Measurements from ENCODE around the gene PNPLA6. TPM values are rescaled to one million over a fixed set of nuclear protein-coding genes. Genes with fewer than 3 reads are reported as not detected.
"Not testable (repeated sequence)": the region's sequence is repeated elsewhere in the genome, so short reads cannot be mapped to it uniquely, and the experiment has no call there.

Gene PNPLA6
- total RNA-seq, 1 donor from 2014 or later, result 129 TPM

GRCh38 chr19:7562646-7563393 is 27.3 kb downstream of the PNPLA6 start:
- Mint-ChIP-seq H3K27ac (ENCODE audit: unreplicated experiment) (no peak overlapping the region), H3K27me3 (ENCODE audit: unreplicated experiment) (no peaks in the 10 kb centered on the region), H3K9me3 (ENCODE audit: unreplicated experiment) (no peaks in the 10 kb centered on the region), H3K36me3 (ENCODE audit: unreplicated experiment) (peaks cover 20% of the 10 kb centered on the region), H3K4me1 (ENCODE audit: unreplicated experiment) (no peaks in the 10 kb centered on the region), H3K4me3 (ENCODE audit: unreplicated experiment) (no peak overlapping the region)
- no peak for TF ChIP-seq CTCF (IDR thresholded peaks at IDR 0.05)
- DNase-seq (ENCODE audit: extremely low spot score, unreplicated experiment), result no peak

GRCh38 chr19:7564866-7565265 is 29.3 kb downstream of the PNPLA6 start:
- H3K9me3 Mint-ChIP-seq (ENCODE audit: unreplicated experiment), result no peaks in the 10 kb centered on the region
- no peaks in the 10 kb centered on the region for H3K4me1 Mint-ChIP-seq (ENCODE audit: unreplicated experiment)
- peaks cover 11% of the 10 kb centered on the region for H3K36me3 Mint-ChIP-seq (ENCODE audit: unreplicated experiment)
- DNase-seq (ENCODE audit: extremely low spot score, unreplicated experiment), result no peak
- no peaks in the 10 kb centered on the region for H3K27me3 Mint-ChIP-seq (ENCODE audit: unreplicated experiment)
- H3K4me3 Mint-ChIP-seq (ENCODE audit: unreplicated experiment), result no peak overlapping the region
- TF ChIP-seq CTCF (IDR thresholded peaks at IDR 0.05), result no peak
- no peak overlapping the region for H3K27ac Mint-ChIP-seq (ENCODE audit: unreplicated experiment)

- no peak overlapping the region for H3K4me3 Mint-ChIP-seq (ENCODE audit: unreplicated experiment)
Observed at GRCh38 chr19:7565332-7565731, 29.8 kb downstream of the PNPLA6 start.

GRCh38 chr19:7570761-7571160 is 35.2 kb downstream of the PNPLA6 start:
- Mint-ChIP-seq H3K36me3 (ENCODE audit: unreplicated experiment) (no peaks in the 10 kb centered on the region), H3K9me3 (ENCODE audit: unreplicated experiment) (no peaks in the 10 kb centered on the region), H3K27ac (ENCODE audit: unreplicated experiment) (no peak overlapping the region), H3K4me3 (ENCODE audit: unreplicated experiment) (no peak overlapping the region), H3K4me1 (ENCODE audit: unreplicated experiment) (no peaks in the 10 kb centered on the region), H3K27me3 (ENCODE audit: unreplicated experiment) (peaks cover 6% of the 10 kb centered on the region)
- DNase-seq (ENCODE audit: extremely low spot score, unreplicated experiment), result no peak
- no peak for TF ChIP-seq CTCF (IDR thresholded peaks at IDR 0.05)

More at GRCh38 chr19:7565332-7565731, 29.8 kb downstream of the PNPLA6 start:
- Mint-ChIP-seq H3K27ac (ENCODE audit: unreplicated experiment) (no peak overlapping the region), H3K4me1 (ENCODE audit: unreplicated experiment) (no peaks in the 10 kb centered on the region), H3K27me3 (ENCODE audit: unreplicated experiment) (no peaks in the 10 kb centered on the region), H3K36me3 (ENCODE audit: unreplicated experiment) (peaks cover 9% of the 10 kb centered on the region), H3K9me3 (ENCODE audit: unreplicated experiment) (no peaks in the 10 kb centered on the region)
- no peak for TF ChIP-seq CTCF (IDR thresholded peaks at IDR 0.05)
- no peak for DNase-seq (ENCODE audit: extremely low spot score, unreplicated experiment)

- Mint-ChIP-seq H3K27me3 (ENCODE audit: unreplicated experiment) (peaks cover 22% of the 10 kb centered on the region), H3K36me3 (ENCODE audit: unreplicated experiment) (no peaks in the 10 kb centered on the region), H3K9me3 (ENCODE audit: unreplicated experiment) (no peaks in the 10 kb centered on the region), H3K4me3 (ENCODE audit: unreplicated experiment) (no peak overlapping the region), H3K27ac (ENCODE audit: unreplicated experiment) (no peak overlapping the region), H3K4me1 (ENCODE audit: unreplicated experiment) (no peaks in the 10 kb centered on the region)
- DNase-seq (ENCODE audit: extremely low spot score, unreplicated experiment), result no peak
- no peak for TF ChIP-seq CTCF (IDR thresholded peaks at IDR 0.05)
Observed at GRCh38 chr19:7575434-7576040, 40.0 kb downstream of the PNPLA6 start.

GRCh38 chr19:7577422-7577821 is 41.9 kb downstream of the PNPLA6 start:
- H3K27ac Mint-ChIP-seq (ENCODE audit: unreplicated experiment); H3K4me3 Mint-ChIP-seq (ENCODE audit: unreplicated experiment): not testable (repeated sequence)
- H3K27me3 Mint-ChIP-seq (ENCODE audit: unreplicated experiment), result peaks cover 28% of the 10 kb centered on the region

More at GRCh38 chr19:7577422-7577821, 41.9 kb downstream of the PNPLA6 start:
- not testable (repeated sequence) for H3K36me3 Mint-ChIP-seq (ENCODE audit: unreplicated experiment); DNase-seq (ENCODE audit: extremely low spot score, unreplicated experiment); H3K9me3 Mint-ChIP-seq (ENCODE audit: unreplicated experiment); H3K4me1 Mint-ChIP-seq (ENCODE audit: unreplicated experiment)

Measured in osteocyte (in vitro differentiated cells).